ENCODE results near the gene VWF. TPM values are rescaled to one million over a fixed set of nuclear protein-coding genes. Genes with fewer than 3 reads are reported as not detected.

VWF gene
- total RNA-seq, 2 donors from 2014 or later: 248 to 476 TPM

DNA sequence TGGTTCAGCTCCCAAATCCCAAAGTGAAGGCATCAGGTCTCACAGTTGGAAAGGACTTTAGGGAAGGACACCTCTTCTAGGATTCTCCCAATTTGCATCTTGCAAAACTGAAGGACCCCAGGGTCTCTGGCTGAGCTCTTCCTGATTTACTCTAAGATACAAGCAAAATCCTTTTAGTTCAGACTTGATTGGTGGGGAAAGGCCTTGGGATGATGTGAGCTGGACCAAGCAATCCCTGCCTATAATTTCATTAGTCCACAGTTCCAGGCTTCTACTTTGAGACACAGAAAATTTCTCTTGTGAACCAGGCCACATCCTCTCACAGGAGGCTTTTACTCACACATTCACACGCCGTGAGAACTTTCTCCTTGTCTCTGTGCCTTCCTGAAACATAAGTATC is 23.6 kb upstream of the VWF start:
- Histone ChIP-seq H3K4me1 (ENCODE audit: control insufficient read depth, insufficient read depth, low read length) (no peaks in the 10 kb centered on the region), H3K4me3 (ENCODE audit: low read length) (no peak overlapping the region), H3K9me3 (ENCODE audit: control insufficient read depth, low read length) (no peaks in the 10 kb centered on the region), H3K36me3 (ENCODE audit: control insufficient read depth, insufficient read depth, low read length) (no peaks in the 10 kb centered on the region), H3K27me3 (ENCODE audit: control insufficient read depth, insufficient read depth, low read length, poor library complexity, severe bottlenecking) (no peaks in the 10 kb centered on the region), H3K27ac (ENCODE audit: low read depth, low read length) (no peak overlapping the region), H3K9ac (ENCODE audit: extremely low read depth, low read length, poor library complexity, severe bottlenecking) (no peak overlapping the region)
- H3K27me3 Mint-ChIP-seq (ENCODE audit: insufficient read depth): peaks cover 3% of the 10 kb centered on the region
- H3K36me3 Mint-ChIP-seq (ENCODE audit: low read depth): no peaks in the 10 kb centered on the region
- H3K4me3 Mint-ChIP-seq: no peak overlapping the region
- 90% methylated on average over 2 of the region's 2 CpGs; no CpG with 5 or more reads in 1 of the 2 experiments for WGBS, 2 experiments (ENCODE audit: insufficient coverage in 1 of 2, insufficient read length in 1 of 2)
- H3K9me3 Mint-ChIP-seq: peaks cover 12% of the 10 kb centered on the region
- no peak overlapping the region for H3K27ac Mint-ChIP-seq
- TF ChIP-seq, protein P1, sequence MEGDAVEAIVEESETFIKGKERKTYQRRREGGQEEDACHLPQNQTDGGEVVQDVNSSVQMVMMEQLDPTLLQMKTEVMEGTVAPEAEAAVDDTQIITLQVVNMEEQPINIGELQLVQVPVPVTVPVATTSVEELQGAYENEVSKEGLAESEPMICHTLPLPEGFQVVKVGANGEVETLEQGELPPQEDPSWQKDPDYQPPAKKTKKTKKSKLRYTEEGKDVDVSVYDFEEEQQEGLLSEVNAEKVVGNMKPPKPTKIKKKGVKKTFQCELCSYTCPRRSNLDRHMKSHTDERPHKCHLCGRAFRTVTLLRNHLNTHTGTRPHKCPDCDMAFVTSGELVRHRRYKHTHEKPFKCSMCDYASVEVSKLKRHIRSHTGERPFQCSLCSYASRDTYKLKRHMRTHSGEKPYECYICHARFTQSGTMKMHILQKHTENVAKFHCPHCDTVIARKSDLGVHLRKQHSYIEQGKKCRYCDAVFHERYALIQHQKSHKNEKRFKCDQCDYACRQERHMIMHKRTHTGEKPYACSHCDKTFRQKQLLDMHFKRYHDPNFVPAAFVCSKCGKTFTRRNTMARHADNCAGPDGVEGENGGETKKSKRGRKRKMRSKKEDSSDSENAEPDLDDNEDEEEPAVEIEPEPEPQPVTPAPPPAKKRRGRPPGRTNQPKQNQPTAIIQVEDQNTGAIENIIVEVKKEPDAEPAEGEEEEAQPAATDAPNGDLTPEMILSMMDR (conservative IDR thresholded peaks at IDR 0.05): no peak
- no peak for DNase-seq
- no peaks in the 10 kb centered on the region for H3K4me1 Mint-ChIP-seq

DNA sequence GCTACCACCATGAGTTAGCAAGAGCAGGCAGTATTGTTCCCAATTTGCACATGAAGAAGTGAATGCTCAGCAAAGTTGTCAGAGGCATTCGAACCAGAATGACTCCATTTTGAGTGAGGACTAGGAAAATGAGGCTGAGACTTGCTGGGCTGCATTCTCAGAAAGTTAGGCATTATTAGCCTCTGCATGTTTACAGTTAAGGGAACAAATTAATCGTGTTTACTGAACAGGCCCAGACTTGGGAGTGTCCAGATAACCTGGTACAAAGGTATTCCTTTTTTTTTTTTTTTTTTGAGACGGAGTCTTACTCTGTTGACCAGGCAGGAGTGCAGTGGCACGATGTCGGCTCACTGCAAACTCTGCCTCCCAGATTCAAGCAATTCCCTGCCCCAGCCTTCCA is 22.5 kb upstream of the VWF start:
- no peak for DNase-seq
- H3K27ac ChIP-seq (ENCODE audit: low read depth, low read length): no peak overlapping the region
- Mint-ChIP-seq H3K9me3 (peaks cover 17% of the 10 kb centered on the region), H3K27me3 (ENCODE audit: insufficient read depth) (peaks cover 3% of the 10 kb centered on the region), H3K4me3 (no peak overlapping the region), H3K27ac (no peak overlapping the region), H3K4me1 (no peaks in the 10 kb centered on the region), H3K36me3 (ENCODE audit: low read depth) (no peaks in the 10 kb centered on the region)
- no peaks in the 10 kb centered on the region for H3K4me1 ChIP-seq (ENCODE audit: control insufficient read depth, insufficient read depth, low read length)
- H3K27me3 ChIP-seq (ENCODE audit: control insufficient read depth, insufficient read depth, low read length, poor library complexity, severe bottlenecking): no peaks in the 10 kb centered on the region
- no peaks in the 10 kb centered on the region for H3K36me3 ChIP-seq (ENCODE audit: control insufficient read depth, insufficient read depth, low read length)
- H3K4me3 ChIP-seq (ENCODE audit: low read length): no peak overlapping the region
- no peaks in the 10 kb centered on the region for H3K9me3 ChIP-seq (ENCODE audit: control insufficient read depth, low read length)
- TF ChIP-seq, protein P1 (conservative IDR thresholded peaks at IDR 0.05): no peak
- no peak overlapping the region for H3K9ac ChIP-seq (ENCODE audit: extremely low read depth, low read length, poor library complexity, severe bottlenecking)
- 91% methylated on average over 4 of the region's 5 CpGs; no CpG with 5 or more reads in 1 of the 2 experiments for WGBS, 2 experiments (ENCODE audit: insufficient coverage in 1 of 2, insufficient read length in 1 of 2)

DNA sequence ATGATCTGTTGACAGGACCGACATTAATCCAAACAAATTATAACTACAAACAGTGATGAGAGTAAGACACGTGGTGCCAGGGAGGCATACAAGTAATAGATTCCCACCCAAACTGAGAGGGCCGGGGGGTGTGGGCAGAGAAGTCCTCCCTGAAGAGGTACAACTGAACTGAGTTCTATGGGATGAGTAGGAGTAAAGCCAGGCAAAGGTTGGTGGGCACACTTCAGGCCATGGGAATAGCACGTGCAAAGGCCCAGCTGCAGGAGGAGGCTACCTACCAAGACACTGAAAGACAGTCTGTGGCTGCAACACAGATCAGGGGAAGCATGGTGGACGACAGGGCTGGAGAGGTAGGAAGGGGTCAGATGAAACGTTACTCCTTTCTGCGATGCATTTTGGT is 22.0 kb upstream of the VWF start:
- no peaks in the 10 kb centered on the region for H3K27me3 ChIP-seq (ENCODE audit: control insufficient read depth, insufficient read depth, low read length, poor library complexity, severe bottlenecking)
- Mint-ChIP-seq H3K27me3 (ENCODE audit: insufficient read depth) (peaks cover 3% of the 10 kb centered on the region), H3K4me1 (no peaks in the 10 kb centered on the region), H3K9me3 (peaks cover 17% of the 10 kb centered on the region), H3K27ac (no peak overlapping the region), H3K36me3 (ENCODE audit: low read depth) (no peaks in the 10 kb centered on the region), H3K4me3 (no peak overlapping the region)
- no peaks in the 10 kb centered on the region for H3K4me1 ChIP-seq (ENCODE audit: control insufficient read depth, insufficient read depth, low read length)
- WGBS, 2 experiments (ENCODE audit: insufficient coverage in 1 of 2, insufficient read length in 1 of 2): 90 to 100% methylated on average over 1 to 7 of the region's 7 CpGs
- DNase-seq: no peak
- H3K27ac ChIP-seq (ENCODE audit: low read depth, low read length): no peak overlapping the region
- no peak overlapping the region for H3K9ac ChIP-seq (ENCODE audit: extremely low read depth, low read length, poor library complexity, severe bottlenecking)
- no peaks in the 10 kb centered on the region for H3K9me3 ChIP-seq (ENCODE audit: control insufficient read depth, low read length)
- no peaks in the 10 kb centered on the region for H3K36me3 ChIP-seq (ENCODE audit: control insufficient read depth, insufficient read depth, low read length)
- TF ChIP-seq, protein P1 (conservative IDR thresholded peaks at IDR 0.05): no peak
- no peak overlapping the region for H3K4me3 ChIP-seq (ENCODE audit: low read length)
